ENCODE results near the gene NPL. TPM values are rescaled to one million over a fixed set of nuclear protein-coding genes. Genes with fewer than 3 reads are reported as not detected.

The NPL gene
- total and polyA plus RNA-seq, 2 donors (not counting 1 experiment from before 2014, with no cell fraction given), result 1.4 to 2.6 TPM

GRCh38 chr1:182806015-182806678 lies 16.6 kb downstream of the NPL start:
- H2AFZ ChIP-seq (ENCODE audit: low read length), result no peak overlapping the region
- TF ChIP-seq EZH2 (IDR thresholded peaks at IDR 0.05; ENCODE audit: low read length, missing control alignments) (no peak), CTCF (conservative IDR thresholded peaks at IDR 0.05 in 1 of 2, IDR thresholded peaks at IDR 0.05 in 1 of 2; ENCODE audit: low read depth in 1 of 2, low read length in 2 of 2) (no peak)

GRCh38 chr1:182807907-182808306 lies 18.3 kb downstream of the NPL start:
- no peaks in the 10 kb centered on the region for H3K4me1 ChIP-seq (ENCODE audit: control insufficient read depth, extremely low read depth, insufficient read depth, low read length)
- no peak overlapping the region for H3K4me3 ChIP-seq (replicated peaks in 1 of 4; ENCODE audit: control extremely low read depth in 1 of 4, insufficient read depth in 1 of 4, low read depth in 3 of 4, low read length in 4 of 4)
- no peaks in the 10 kb centered on the region for H3K27me3 ChIP-seq (ENCODE audit: control insufficient read depth, insufficient read depth, low read length)
- no peaks in the 10 kb centered on the region for H3K36me3 ChIP-seq (ENCODE audit: control insufficient read depth, insufficient read depth, low read length)
- H2AFZ ChIP-seq (ENCODE audit: low read length), result no peak overlapping the region
- no peak overlapping the region for H3K9ac ChIP-seq (ENCODE audit: insufficient read depth, low read length)
- no peak for DNase-seq (ENCODE audit: low read depth in 2 of 2)
- no peak overlapping the region for H3K27ac ChIP-seq (ENCODE audit: insufficient read depth, low read length)
- TF ChIP-seq EZH2 (IDR thresholded peaks at IDR 0.05; ENCODE audit: low read length, missing control alignments), result no peak
- TF ChIP-seq CTCF (conservative IDR thresholded peaks at IDR 0.05 in 1 of 2, IDR thresholded peaks at IDR 0.05 in 1 of 2; ENCODE audit: low read depth in 1 of 2, low read length in 2 of 2), result no peak
- no peaks in the 10 kb centered on the region for H3K9me3 ChIP-seq (ENCODE audit: control insufficient read depth, insufficient read depth, low read depth, low read length)
- no peak overlapping the region for H3K4me2 ChIP-seq (ENCODE audit: extremely low read depth, insufficient read depth, low read length)
- H4K20me1 ChIP-seq (ENCODE audit: control insufficient read depth, extremely low read depth, insufficient read depth, low read length), result no peaks in the 10 kb centered on the region
- no peaks in the 10 kb centered on the region for H3K79me2 ChIP-seq (ENCODE audit: control insufficient read depth, insufficient read depth, low read length)

More at GRCh38 chr1:182806015-182806678, 16.6 kb downstream of the NPL start:
- Histone ChIP-seq H3K27ac (ENCODE audit: insufficient read depth, low read length) (no peak overlapping the region), H3K9ac (ENCODE audit: insufficient read depth, low read length) (no peak overlapping the region), H3K4me3 (replicated peaks in 1 of 4; ENCODE audit: control extremely low read depth in 1 of 4, insufficient read depth in 1 of 4, low read depth in 3 of 4, low read length in 4 of 4) (no peak overlapping the region), H3K79me2 (ENCODE audit: control insufficient read depth, insufficient read depth, low read length) (no peaks in the 10 kb centered on the region), H4K20me1 (ENCODE audit: control insufficient read depth, extremely low read depth, insufficient read depth, low read length) (no peaks in the 10 kb centered on the region), H3K4me2 (ENCODE audit: extremely low read depth, insufficient read depth, low read length) (no peak overlapping the region), H3K36me3 (ENCODE audit: control insufficient read depth, insufficient read depth, low read length) (no peaks in the 10 kb centered on the region), H3K4me1 (ENCODE audit: control insufficient read depth, extremely low read depth, insufficient read depth, low read length) (no peaks in the 10 kb centered on the region), H3K9me3 (ENCODE audit: control insufficient read depth, insufficient read depth, low read depth, low read length) (no peaks in the 10 kb centered on the region), H3K27me3 (ENCODE audit: control insufficient read depth, insufficient read depth, low read length) (no peaks in the 10 kb centered on the region)
- DNase-seq (ENCODE audit: low read depth in 2 of 2), result no peak

GRCh38 chr1:182809414-182809957 lies 19.9 kb downstream of the NPL start:
- Histone ChIP-seq H3K27me3 (ENCODE audit: control insufficient read depth, insufficient read depth, low read length) (no peaks in the 10 kb centered on the region), H4K20me1 (ENCODE audit: control insufficient read depth, extremely low read depth, insufficient read depth, low read length) (no peaks in the 10 kb centered on the region), H3K79me2 (ENCODE audit: control insufficient read depth, insufficient read depth, low read length) (no peaks in the 10 kb centered on the region), H2AFZ (ENCODE audit: low read length) (no peak overlapping the region), H3K4me2 (ENCODE audit: extremely low read depth, insufficient read depth, low read length) (no peak overlapping the region), H3K27ac (ENCODE audit: insufficient read depth, low read length) (no peak overlapping the region), H3K36me3 (ENCODE audit: control insufficient read depth, insufficient read depth, low read length) (no peaks in the 10 kb centered on the region), H3K4me1 (ENCODE audit: control insufficient read depth, extremely low read depth, insufficient read depth, low read length) (no peaks in the 10 kb centered on the region), H3K9me3 (ENCODE audit: control insufficient read depth, insufficient read depth, low read depth, low read length) (no peaks in the 10 kb centered on the region), H3K4me3 (replicated peaks in 1 of 4; ENCODE audit: control extremely low read depth in 1 of 4, insufficient read depth in 1 of 4, low read depth in 3 of 4, low read length in 4 of 4) (no peak overlapping the region), H3K9ac (ENCODE audit: insufficient read depth, low read length) (no peak overlapping the region)
- no peak for TF ChIP-seq CTCF (conservative IDR thresholded peaks at IDR 0.05 in 1 of 2, IDR thresholded peaks at IDR 0.05 in 1 of 2; ENCODE audit: low read depth in 1 of 2, low read length in 2 of 2)
- no peak for DNase-seq (ENCODE audit: low read depth in 2 of 2)
